NT2/D1 (cell line): ENCODE results near the gene SIRT3.

ENCODE experiments used
- DNase-seq: peaks from one replicate; pipeline ENCODE4 v3.0.0-alpha.2; 2011; ENCODE audit warnings: low read depth, low spot score
- H3K27me3 ChIP-seq: 2 replicates; pipeline ENCODE4 v1.6.0; 2011; ENCODE audit warnings: mild to moderate bottlenecking; ENCODE audit not compliant: insufficient read length, insufficient read depth
- H3K36me3 ChIP-seq: 2 replicates; pipeline ENCODE4 v1.6.1; 2011; ENCODE audit warnings: mild to moderate bottlenecking, low read length, mixed read lengths; ENCODE audit not compliant: insufficient read depth, insufficient read length
- H3K4me1 ChIP-seq: 2 replicates; pipeline ENCODE4 v1.5.1; 2011; ENCODE audit not compliant: insufficient read depth, insufficient read length
- H3K4me3 ChIP-seq: 2 replicates; pipeline ENCODE4 v1.5.1; 2011; ENCODE audit warnings: low read depth; ENCODE audit not compliant: insufficient read length
- H3K9ac ChIP-seq: 2 replicates; pipeline ENCODE4 v1.6.0; 2011; ENCODE audit warnings: low read depth; ENCODE audit not compliant: insufficient read length
- H3K9me3 ChIP-seq: 2 replicates; pipeline ENCODE4 v1.5.1; 2011; ENCODE audit warnings: mild to moderate bottlenecking, low read length; ENCODE audit not compliant: insufficient read depth
- SUZ12 ChIP-seq: IDR thresholded peaks from 2 replicates; pipeline ENCODE4 v1.6.1; 2011; ENCODE audit not compliant: insufficient read length, insufficient read depth; ENCODE audit errors: extremely low read depth
- YY1 ChIP-seq: IDR thresholded peaks from 2 replicates; pipeline ENCODE4 v1.6.1; 2011; ENCODE audit not compliant: insufficient read length, insufficient read depth
- ZNF274 ChIP-seq: IDR thresholded peaks from 2 replicates; pipeline ENCODE4 v1.6.1; 2011; ENCODE audit warnings: mild to moderate bottlenecking, low read depth, low read length

Gene SIRT3

DNA sequence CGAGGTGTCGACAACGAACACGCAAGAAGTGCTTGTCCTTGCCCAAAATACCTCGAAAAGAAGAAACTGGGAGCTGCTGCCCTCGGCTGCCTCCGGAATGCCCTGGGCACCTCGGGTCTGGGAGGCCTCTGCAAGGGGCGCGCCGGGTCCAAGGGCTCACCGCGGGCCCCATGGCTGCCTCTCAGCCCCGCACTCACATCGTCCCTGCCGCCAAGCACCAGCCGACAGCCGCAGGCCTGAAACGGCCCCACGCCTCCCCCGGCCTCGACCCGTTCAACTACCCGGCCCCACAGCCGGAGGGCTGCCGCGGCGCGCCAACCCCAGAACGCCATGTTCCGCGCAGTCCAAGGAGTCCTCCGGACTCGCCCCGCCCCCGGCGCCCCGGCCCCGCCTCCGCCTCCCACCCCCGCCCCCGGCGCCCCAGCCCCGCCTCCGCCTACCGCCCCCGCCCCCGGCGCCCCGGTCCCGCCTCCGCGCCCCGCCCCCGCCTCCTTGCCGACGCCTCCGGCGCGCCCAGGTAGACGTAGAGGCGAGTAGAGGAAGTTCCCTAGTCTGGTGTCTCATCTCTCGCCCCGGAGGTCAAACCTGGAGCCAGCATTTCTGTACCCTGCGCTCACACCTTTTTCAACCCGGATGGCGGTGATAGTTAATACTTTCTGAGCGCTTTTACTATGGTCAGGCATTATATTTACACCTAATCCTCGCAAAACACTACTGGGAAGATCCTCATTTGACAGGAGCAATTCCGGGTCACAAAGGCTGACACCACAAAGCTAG is at the start of gene SIRT3:
TSS of gene SIRT3 (minus strand) at position 346 of the 777 bp plus-strand sequence. CDS start at position 332, 14 bp downstream.
- TF ChIP-seq YY1 (no peak), SUZ12 (no peak), ZNF274 (no peak)
- Histone ChIP-seq H3K27me3 (no peaks in the 10 kb centered on the region), H3K36me3 (peaks cover 50% of the 10 kb centered on the region), H3K9ac (peak within 1 kb of the TSS; percentile 96), H3K4me3 (peak within 1 kb of the TSS; percentile 94), H3K9me3 (no peaks in the 10 kb centered on the region), H3K4me1 (peaks cover 6% of the 10 kb centered on the region)
- peak; percentile 71 for DNase-seq

- Histone ChIP-seq H3K36me3 (peaks cover 12% of the 10 kb centered on the region), H3K27me3 (peaks cover 26% of the 10 kb centered on the region), H3K9me3 (no peaks in the 10 kb centered on the region), H3K4me3 (no peak overlapping the region), H3K9ac (peak overlapping the region; percentile 64), H3K4me1 (peaks cover 22% of the 10 kb centered on the region)
- DNase-seq: no peak
- no peak for TF ChIP-seq SUZ12
- no peak for TF ChIP-seq ZNF274
- no peak for TF ChIP-seq YY1
Measured at GRCh38 chr11:285894-286220, 49.7 kb upstream of the SIRT3 start.

- TF ChIP-seq SUZ12: no peak
- no peak for TF ChIP-seq ZNF274
- TF ChIP-seq YY1: no peak
- no peak for DNase-seq
- Histone ChIP-seq H3K4me1 (peaks cover 16% of the 10 kb centered on the region), H3K9me3 (no peaks in the 10 kb centered on the region), H3K4me3 (no peak overlapping the region), H3K36me3 (peaks cover 6% of the 10 kb centered on the region), H3K9ac (peak overlapping the region; percentile 64), H3K27me3 (peaks cover 30% of the 10 kb centered on the region)
Measured at GRCh38 chr11:285021-285893, 49.1 kb upstream of the SIRT3 start.

DNA sequence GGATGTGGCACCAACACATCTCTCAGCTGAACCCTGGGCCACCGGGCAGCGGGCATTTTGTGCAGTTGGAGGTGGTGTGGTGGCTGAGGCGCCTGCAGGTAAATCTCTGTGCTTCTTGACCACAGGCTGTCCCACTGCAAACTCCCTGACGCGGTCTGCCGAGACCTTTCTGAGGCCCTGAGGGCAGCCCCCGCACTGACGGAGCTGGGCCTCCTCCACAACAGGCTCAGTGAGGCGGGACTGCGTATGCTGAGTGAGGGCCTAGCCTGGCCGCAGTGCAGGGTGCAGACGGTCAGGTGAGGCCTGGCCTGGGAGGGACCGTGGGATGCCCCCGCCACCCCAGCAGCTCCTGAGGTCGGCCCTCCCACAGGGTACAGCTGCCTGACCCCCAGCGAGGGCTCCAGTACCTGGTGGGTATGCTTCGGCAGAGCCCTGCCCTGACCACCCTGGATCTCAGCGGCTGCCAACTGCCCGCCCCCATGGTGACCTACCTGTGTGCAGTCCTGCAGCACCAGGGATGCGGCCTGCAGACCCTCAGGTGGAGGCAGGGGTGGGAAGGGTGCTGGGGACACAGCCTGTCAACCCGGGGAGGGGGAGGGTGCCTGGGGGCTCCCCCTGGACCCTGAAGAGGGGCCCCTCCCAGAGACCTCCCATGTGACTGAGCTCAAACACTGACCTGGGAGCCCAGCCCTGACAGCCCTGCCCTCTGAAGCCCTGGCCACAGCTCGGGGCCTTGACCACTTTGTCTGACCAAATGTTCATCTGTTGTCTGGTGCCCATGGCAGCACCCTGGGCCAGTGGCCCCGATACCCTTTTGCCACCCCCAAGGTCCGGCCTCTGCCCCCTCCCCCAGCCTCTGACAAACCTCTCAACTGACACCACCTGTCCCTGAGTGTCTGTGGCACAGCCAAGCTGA is 48.2 kb upstream of the SIRT3 start:
- DNase-seq: no peak
- Histone ChIP-seq H3K4me1 (peaks cover 10% of the 10 kb centered on the region), H3K36me3 (no peaks in the 10 kb centered on the region), H3K27me3 (peaks cover 30% of the 10 kb centered on the region), H3K4me3 (no peak overlapping the region), H3K9ac (no peak overlapping the region), H3K9me3 (no peaks in the 10 kb centered on the region)
- TF ChIP-seq ZNF274: no peak
- TF ChIP-seq YY1: no peak
- TF ChIP-seq SUZ12: no peak

DNA sequence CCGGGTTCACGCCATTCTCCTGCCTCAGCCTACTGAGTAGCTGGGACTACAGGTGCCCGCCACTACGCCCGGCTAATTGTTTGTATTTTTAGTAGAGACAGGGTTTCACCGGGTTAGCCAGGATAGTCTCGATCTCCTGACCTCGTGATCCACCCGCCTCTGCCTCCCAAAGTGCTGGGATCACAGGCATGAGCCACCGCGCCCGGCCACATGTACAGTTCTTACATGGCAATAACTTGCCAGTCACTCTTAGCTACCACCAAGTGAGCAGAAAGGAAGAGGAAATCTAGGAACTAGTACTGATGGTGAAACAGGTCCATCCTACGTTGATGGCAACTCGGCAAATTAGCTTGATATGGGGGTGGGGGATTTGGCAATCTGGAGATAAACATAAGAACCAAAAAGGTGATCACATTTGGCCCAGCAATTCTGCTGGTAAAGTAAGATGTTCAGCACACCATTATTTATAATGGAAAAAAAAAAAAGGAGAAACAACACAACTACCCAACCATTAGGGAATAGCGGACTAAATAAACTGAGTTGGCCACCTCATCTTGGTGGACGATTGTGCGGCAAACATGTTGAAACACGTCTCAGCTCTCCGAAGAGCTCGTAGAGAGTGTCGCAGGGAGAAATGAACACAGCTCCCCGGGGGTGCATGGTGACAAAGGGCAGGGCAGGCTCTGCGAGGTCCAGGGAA is 47.4 kb upstream of the SIRT3 start:
- peaks cover 29% of the 10 kb centered on the region for H3K27me3 ChIP-seq
- H3K36me3 ChIP-seq: no peaks in the 10 kb centered on the region

GRCh38 chr11:282630-283360 is 46.7 kb upstream of the SIRT3 start:
- no peak for DNase-seq
- Histone ChIP-seq H3K4me1 (peaks cover 12% of the 10 kb centered on the region), H3K27me3 (peaks cover 21% of the 10 kb centered on the region)

More for the DNA sequence above, 47.4 kb upstream of the SIRT3 start:
- Histone ChIP-seq H3K9ac (no peak overlapping the region), H3K4me1 (peaks cover 14% of the 10 kb centered on the region), H3K4me3 (no peak overlapping the region), H3K9me3 (no peaks in the 10 kb centered on the region)
- TF ChIP-seq YY1: no peak
- TF ChIP-seq SUZ12: no peak
- TF ChIP-seq ZNF274: no peak
- no peak for DNase-seq

More at GRCh38 chr11:282630-283360, 46.7 kb upstream of the SIRT3 start:
- no peaks in the 10 kb centered on the region for H3K9me3 ChIP-seq
- H3K9ac ChIP-seq: no peak overlapping the region
- H3K36me3 ChIP-seq: no peaks in the 10 kb centered on the region
- TF ChIP-seq SUZ12: no peak
- no peak for TF ChIP-seq ZNF274
- no peak for TF ChIP-seq YY1
- H3K4me3 ChIP-seq: no peak overlapping the region
